T-helper 1 cell treated with Interleukin-12 subunit alpha and Interleukin-12 subunit beta and Interleukin-4 antibody, amounts not matched to agents 30 μg/mL and 1 μg/mL, for 36 hours (primary cell): ENCODE results near the gene AKAP8L.
A peak's percentile ranks its signal among the peaks of the same experiment; 100 is the strongest.

ENCODE experiments used
- H3K27ac Mint-ChIP-seq: one replicate; pipeline ENCODE4 v1.8.0; 2021; ENCODE audit warnings: mild to moderate bottlenecking, mixed read lengths
- H3K27me3 Mint-ChIP-seq: one replicate; pipeline ENCODE4 v1.8.0; 2021; ENCODE audit warnings: low read depth, mixed read lengths
- H3K36me3 Mint-ChIP-seq: one replicate; pipeline ENCODE4 v1.8.0; 2021; ENCODE audit warnings: low read depth, mixed read lengths
- H3K4me1 Mint-ChIP-seq: one replicate; pipeline ENCODE4 v1.8.0; 2021; ENCODE audit warnings: low read depth, mixed read lengths
- H3K4me3 Mint-ChIP-seq: one replicate; pipeline ENCODE4 v1.8.0; 2021; ENCODE audit warnings: mild to moderate bottlenecking, moderate library complexity, mixed read lengths
- H3K9me3 Mint-ChIP-seq: one replicate; pipeline ENCODE4 v1.8.0; 2021; ENCODE audit warnings: mixed read lengths

AKAP8L gene

DNA sequence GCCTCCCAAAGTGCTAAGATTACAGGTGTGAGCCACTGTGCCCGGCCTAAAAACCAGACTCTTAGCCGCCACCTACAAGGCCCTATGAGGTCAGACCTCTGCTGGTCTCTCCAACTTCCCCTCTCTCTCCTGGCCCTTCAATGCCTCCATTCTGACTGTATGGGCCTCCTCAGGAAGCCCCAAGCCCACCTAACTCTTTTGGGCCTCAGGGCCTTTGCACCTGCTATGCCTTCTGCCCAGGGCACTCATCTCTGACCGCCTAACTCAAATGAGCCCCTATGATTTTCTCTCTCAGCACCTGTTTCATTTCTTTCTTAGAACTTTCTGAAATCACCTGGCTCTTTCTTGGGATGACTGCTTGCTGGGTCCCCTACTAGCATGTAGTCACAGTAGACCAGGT, 24.5 kb upstream of the AKAP8L start:
- H3K36me3 Mint-ChIP-seq = peaks cover 13% of the 10 kb centered on the region
- no peak overlapping the region for H3K4me3 Mint-ChIP-seq
- no peak overlapping the region for H3K27ac Mint-ChIP-seq
- H3K9me3 Mint-ChIP-seq = no peaks in the 10 kb centered on the region
- no peaks in the 10 kb centered on the region for H3K27me3 Mint-ChIP-seq
- H3K4me1 Mint-ChIP-seq = no peaks in the 10 kb centered on the region

DNA sequence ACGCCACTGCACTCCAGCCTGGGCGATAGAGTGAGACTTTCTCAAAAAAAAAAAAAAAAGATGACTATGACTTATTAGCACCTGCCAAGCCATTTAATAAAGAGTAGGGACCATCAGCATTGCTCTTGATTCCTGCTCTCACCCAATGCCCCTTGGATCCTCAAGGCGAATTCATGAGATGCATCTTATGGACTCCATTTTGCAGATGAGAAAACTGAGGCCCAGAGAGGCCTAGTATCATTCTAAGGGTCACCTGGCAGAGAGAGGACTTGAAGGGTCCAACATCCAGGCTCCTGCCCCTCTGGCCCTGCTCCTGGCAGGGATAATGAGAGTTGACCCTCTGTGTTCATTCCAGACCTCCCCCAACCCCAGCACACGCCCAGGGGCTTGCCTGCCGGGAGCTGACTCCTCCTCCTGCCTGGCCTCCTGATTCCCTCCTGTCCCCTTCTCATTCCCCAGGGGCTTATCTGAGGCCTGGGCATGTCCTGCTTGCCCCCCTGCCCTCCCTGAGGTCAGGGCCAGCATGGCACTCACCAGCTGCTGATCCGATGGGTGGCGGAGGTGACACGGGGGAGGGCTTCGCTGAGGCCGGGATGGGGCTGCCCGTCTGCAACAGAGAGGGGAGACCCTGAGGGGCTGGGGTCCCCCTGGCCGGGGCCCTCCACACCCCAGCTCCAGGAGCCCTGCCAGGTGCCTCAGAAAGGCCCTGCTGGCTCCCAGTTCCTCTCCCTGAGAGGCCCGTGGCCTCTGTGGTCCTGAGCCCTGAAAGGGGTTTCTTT, 23.5 kb upstream of the AKAP8L start:
- H3K36me3 Mint-ChIP-seq = peaks cover 12% of the 10 kb centered on the region
- H3K4me1 Mint-ChIP-seq = no peaks in the 10 kb centered on the region
- H3K27me3 Mint-ChIP-seq = no peaks in the 10 kb centered on the region
- H3K27ac Mint-ChIP-seq = no peak overlapping the region
- H3K4me3 Mint-ChIP-seq = no peak overlapping the region
- H3K9me3 Mint-ChIP-seq = no peaks in the 10 kb centered on the region

DNA sequence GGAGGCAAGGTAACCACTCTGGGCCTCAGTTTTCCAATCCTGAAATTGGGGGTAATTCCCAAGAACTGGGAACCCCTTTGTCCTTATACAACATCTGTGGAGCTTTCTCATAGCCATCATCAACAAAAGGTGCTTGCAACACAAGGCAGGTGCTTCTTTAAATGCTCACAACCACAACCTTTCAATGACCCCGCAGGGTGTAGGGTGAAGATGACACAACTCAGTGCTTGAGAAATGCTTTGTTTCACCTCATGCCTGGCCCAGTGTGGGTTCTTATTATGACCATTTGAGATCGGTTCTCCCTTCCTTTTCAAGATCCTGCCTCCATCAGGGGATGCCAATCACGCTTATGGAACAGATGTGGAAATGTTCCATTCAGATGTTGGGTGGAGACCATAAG, 22.5 kb upstream of the AKAP8L start:
- no peak overlapping the region for H3K4me3 Mint-ChIP-seq
- H3K27me3 Mint-ChIP-seq = no peaks in the 10 kb centered on the region
- H3K36me3 Mint-ChIP-seq = peaks cover 7% of the 10 kb centered on the region
- peaks cover under 1% of the 10 kb centered on the region for H3K4me1 Mint-ChIP-seq
- H3K27ac Mint-ChIP-seq = no peak overlapping the region
- H3K9me3 Mint-ChIP-seq = no peaks in the 10 kb centered on the region

DNA sequence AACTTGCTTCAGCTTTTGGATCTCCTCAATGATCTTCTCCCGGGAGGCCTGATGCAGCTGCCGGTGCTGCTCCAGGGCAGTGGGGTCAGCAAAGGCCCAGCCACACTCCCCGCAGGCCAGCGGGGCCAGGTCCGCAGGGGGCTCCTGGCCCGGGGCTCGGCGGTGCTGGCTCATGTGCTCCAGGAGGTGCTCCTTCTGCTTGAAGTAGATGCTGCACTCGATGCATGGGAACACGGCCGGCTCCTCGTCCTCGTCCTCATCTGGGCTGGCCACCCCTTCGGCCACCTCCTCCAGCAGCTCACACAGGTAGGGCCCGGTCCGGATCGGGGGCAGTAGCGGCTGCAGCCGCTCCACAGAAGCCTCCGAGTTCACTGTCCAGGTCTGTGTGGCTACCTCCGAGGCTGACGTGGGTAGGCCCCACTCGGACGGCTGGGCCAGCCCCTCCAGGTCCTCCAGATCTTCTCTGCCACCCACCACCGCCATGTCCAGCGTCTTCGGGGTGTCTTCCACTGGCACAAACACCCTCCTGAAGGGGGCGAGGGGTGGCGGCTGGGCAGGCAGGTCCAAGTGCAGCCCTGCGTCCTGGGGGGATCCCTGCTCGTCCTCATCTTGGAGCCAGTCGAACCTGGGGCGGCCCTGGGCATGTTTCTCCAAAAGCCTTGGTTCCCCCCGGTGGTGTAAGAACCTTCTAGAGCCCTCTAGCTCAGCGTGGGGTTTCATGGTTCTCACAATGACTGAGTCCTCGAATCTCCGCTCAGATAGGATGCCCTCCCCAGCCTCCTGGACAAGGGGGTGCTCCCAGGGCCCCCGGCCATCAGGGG, 21.2 kb upstream of the AKAP8L start:
- Mint-ChIP-seq H3K27me3 (no peaks in the 10 kb centered on the region), H3K36me3 (peaks cover 5% of the 10 kb centered on the region)

DNA sequence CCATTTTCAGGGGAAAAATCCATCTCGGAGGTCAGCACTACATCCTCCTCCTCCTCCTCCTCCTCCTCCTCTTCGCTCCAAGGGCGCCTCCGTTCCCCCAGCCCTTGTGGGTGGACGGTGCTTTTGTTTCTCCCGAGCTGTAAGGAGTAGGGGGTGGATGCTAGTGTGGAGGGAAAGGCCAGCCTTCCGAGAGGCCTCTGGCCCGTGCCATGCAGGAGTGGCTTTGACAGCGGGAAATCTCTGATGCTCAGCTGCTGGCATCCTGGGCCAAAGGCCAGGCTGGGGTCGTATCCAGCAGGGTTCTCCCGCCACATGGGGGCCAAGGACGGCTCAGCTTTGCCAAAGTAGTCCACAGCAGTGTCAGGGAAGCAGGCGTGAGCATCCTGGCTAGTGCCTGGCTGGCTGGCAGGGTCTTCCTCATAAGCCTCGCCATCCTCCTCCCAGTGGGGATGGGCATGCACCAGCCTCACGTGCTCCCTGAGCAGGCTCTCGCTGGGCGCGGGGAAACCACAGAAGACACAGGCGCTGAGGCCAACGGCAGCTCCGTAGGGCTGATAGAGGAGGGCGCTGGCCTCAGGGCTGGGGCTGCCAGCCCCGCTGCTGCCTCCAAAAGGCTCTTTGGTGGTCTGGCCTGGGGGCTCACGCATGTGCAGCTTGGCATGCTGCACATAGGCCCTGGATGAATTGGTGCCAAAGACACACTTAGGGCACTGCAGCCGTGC, 20.5 kb upstream of the AKAP8L start:
- Mint-ChIP-seq H3K4me1 (peaks cover 3% of the 10 kb centered on the region), H3K27me3 (no peaks in the 10 kb centered on the region), H3K9me3 (no peaks in the 10 kb centered on the region), H3K4me3 (no peak overlapping the region), H3K36me3 (peaks cover 5% of the 10 kb centered on the region), H3K27ac (no peak overlapping the region)

More for the DNA sequence above, 21.2 kb upstream of the AKAP8L start:
- Mint-ChIP-seq H3K4me3 (no peak overlapping the region), H3K27ac (no peak overlapping the region), H3K9me3 (no peaks in the 10 kb centered on the region), H3K4me1 (peaks cover 3% of the 10 kb centered on the region)

DNA sequence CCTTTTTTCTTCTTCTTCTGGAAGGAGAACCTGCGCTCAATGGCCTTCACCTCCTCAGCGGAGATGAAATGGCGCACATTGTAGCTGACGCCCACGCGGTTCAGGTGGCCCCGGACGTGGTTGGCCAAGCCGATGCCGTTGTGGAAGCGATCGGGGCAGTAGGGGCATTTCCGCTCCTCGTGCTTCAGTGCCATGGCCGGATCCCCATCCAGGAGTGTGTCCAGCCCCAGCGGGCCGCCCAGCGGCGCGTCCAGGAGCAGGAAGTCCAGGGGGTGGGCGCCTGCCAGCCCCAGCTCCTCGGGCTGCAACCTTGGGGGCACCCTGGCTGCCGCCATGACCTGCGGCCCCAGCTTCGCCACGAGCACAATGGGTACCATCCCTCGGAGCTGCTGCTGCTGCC, 19.8 kb upstream of the AKAP8L start:
- Mint-ChIP-seq H3K4me3 (no peak overlapping the region), H3K36me3 (peaks cover 5% of the 10 kb centered on the region), H3K9me3 (no peaks in the 10 kb centered on the region), H3K27me3 (no peaks in the 10 kb centered on the region), H3K4me1 (peaks cover 3% of the 10 kb centered on the region), H3K27ac (no peak overlapping the region)

DNA sequence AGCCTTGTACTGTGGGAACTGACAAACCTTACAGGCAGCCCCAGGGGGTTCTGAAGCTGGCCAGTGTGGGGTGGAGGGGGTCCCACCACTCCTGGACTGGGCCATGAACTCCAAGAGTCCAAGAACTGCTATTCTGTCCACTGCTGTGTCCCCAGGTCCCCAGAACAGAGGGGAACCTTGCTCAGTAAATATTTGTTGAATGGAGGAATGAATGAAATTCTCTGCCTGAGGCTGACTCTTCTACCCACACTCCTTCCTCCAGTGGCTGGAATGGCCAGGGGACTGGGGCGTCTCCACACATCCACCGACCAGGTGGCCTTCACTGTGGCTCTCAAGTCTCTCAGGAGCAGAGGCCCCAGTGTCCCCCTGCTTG, 19.3 kb upstream of the AKAP8L start:
- peaks cover 7% of the 10 kb centered on the region for H3K4me1 Mint-ChIP-seq
- peaks cover 7% of the 10 kb centered on the region for H3K36me3 Mint-ChIP-seq
- H3K27ac Mint-ChIP-seq = no peak overlapping the region
- no peak overlapping the region for H3K4me3 Mint-ChIP-seq
- no peaks in the 10 kb centered on the region for H3K27me3 Mint-ChIP-seq
- H3K9me3 Mint-ChIP-seq = no peaks in the 10 kb centered on the region

DNA sequence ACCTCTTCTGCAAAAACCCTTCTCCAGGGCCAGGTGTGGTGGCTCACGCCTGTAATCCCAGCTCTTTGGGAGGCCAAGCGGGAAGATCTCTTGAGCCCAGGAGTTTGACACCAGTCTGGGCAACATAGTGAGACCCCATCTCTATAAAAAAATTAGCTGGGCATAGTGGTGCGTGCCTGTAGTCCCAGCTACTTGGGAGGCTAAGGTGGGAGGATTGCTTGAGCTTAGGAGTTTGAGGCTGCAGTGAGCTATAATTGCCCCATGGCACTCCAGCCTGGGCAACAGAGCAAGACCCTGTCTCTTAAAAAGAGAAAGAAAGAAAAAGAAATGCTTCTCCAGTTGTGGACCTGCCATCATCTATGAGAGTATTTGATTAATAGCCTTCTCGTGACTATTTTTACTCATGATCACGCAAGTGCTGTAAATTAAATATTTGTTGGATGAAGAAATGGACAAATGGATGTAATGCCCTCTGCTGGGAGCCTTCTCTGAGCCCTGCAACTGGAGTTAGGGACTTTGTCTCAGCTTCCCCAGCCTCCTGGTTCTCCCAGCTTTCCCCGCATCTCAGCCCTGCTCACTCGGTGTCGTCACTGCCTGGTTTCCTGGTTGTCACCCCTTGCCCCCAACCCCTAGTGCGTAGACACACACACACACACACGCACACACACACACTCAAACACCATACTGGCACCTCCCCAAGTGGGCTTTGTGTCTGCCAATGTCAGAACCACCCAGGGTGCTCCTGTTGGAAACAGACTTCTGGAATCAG, 18.8 kb upstream of the AKAP8L start:
- H3K27me3 Mint-ChIP-seq = no peaks in the 10 kb centered on the region
- no peaks in the 10 kb centered on the region for H3K9me3 Mint-ChIP-seq
- no peak overlapping the region for H3K4me3 Mint-ChIP-seq
- H3K4me1 Mint-ChIP-seq = peaks cover 9% of the 10 kb centered on the region
- H3K36me3 Mint-ChIP-seq = peaks cover 8% of the 10 kb centered on the region
- H3K27ac Mint-ChIP-seq = no peak overlapping the region

DNA sequence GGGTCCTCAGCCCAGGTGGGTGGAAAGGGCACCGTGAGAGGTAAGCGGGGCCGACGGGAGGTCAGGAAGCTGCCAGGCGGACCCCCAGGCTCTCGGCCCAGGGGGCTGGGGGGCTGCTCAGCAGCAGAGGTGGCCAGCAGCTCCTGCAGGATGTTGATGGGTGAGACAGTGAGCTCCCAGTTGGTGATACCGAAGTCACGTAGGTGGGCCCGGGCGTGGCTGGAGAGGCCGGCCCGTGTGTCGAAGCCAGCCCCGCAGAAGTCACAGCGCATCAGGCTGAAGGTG, 18.0 kb upstream of the AKAP8L start:
- Mint-ChIP-seq H3K27ac (no peak overlapping the region), H3K4me3 (no peak overlapping the region), H3K36me3 (peaks cover 11% of the 10 kb centered on the region), H3K27me3 (no peaks in the 10 kb centered on the region), H3K4me1 (peaks cover 11% of the 10 kb centered on the region), H3K9me3 (no peaks in the 10 kb centered on the region)

DNA sequence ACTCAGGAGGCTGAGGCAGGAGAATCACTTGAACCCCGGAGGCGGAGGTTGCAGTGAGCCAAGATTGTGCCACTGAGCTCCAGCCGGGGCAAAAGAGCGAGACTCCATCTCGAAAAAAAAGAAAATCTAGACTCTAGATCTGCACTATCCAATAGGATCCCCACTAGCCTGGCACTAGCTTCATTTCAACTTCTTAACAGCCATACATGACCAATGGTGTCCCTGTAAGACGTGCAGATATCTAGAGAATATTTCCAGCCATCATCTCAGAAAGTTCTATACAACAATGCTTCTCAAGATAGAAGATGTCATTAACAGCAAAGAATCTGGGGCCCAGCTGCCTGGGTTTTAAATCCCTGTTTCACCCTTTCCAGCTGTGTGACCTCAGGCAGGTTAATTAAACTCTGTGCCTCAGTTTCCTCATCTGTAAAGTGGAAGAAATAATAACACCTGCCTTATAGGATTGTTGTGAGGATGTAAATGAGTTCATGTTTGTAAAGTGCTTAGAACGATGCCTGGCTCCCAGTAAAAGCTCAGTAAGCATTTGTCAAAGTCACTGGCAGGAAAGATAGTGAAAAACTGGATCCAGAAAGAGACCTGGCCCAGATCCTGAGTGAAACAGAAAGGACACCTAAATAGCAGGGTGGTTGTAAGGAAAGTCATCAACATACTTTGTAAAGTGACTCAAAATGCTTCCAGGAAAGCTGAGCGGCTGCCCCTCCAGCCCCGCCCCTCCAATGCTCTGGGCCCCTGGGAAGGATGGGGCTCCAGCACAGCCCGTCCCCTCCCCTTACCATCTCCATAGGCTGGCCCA, 17.4 kb upstream of the AKAP8L start:
- Mint-ChIP-seq H3K36me3 (peaks cover 15% of the 10 kb centered on the region), H3K9me3 (no peaks in the 10 kb centered on the region), H3K4me3 (no peak overlapping the region), H3K27ac (peak overlapping the region; percentile 16), H3K4me1 (peaks cover 17% of the 10 kb centered on the region), H3K27me3 (no peaks in the 10 kb centered on the region)

DNA sequence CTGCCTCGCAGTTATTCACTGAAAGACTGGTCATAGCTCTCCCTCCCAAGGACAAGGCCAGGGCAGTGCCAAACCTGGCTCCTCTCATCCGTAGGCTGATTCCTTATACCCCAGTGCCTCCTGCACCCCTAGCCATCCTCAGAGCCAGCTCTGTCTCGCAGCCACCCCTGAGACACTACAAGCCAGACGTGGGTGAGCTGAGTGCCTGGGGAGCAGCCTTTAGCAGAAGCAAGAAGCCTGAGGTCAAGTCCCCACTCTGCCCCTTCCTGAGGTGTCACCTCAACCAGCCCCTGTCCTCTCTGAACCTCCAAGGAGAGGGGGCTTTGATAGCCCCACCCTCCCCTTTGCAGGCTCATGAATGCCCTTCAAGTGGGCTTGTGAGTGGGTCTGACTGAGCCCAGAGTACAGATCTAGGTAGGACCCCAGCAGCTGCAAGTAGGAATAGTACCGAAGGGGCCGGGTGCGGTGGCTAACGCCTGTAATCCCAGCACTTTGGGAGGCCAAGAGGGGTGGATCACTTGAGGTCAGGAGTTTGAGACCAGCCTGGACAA, 14.8 kb upstream of the AKAP8L start:
- H3K36me3 Mint-ChIP-seq = peaks cover 16% of the 10 kb centered on the region
- peak overlapping the region; percentile 90 for H3K27ac Mint-ChIP-seq
- H3K9me3 Mint-ChIP-seq = no peaks in the 10 kb centered on the region
- H3K4me1 Mint-ChIP-seq = peaks cover 24% of the 10 kb centered on the region
- H3K27me3 Mint-ChIP-seq = no peaks in the 10 kb centered on the region
- H3K4me3 Mint-ChIP-seq = peak overlapping the region; percentile 90

DNA sequence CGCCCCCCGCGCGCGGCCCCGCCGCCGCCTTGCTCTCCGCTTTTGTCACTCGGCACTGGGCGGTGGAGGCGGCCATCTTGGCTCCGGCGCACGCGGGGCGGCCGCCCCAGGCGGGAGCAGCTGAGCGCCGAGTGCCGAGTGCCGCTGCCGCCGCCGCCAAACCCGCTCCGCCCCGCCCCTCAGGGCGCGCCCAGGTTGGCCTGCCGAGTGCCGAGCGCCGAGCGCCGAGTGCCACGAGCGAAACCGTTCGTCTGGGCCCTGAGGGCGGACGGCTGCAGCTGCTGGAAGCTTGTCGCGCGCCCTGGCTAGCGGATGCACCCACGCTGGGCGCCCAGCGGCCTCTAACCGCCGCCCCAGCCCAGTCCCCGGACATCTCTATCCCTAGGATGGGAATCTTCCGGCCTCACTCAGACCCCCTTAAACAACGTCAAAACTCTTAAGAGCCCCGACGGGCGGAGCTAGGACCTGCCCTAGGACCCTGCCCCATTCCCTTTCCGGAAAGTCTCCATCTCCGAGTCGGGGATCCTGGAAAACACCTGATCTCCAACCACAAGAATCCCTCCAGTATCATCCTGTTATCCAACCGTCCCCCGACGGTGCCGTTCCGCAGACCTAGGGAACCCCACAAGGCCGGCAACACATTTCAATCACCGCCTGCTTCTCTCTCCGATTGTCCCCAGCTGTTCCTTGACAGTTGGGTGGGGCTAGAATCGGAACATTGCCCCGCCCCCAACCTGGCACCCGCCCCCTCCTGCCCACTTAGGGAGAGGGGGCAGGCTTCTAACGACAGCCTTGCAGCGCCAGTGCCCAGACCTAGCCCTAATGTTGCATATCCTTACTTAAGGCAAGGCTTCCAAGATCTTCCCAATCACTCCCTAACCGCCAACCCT, 14.1 kb upstream of the AKAP8L start:
- H3K9me3 Mint-ChIP-seq = no peaks in the 10 kb centered on the region

More for the DNA sequence above, 14.1 kb upstream of the AKAP8L start:
- H3K4me3 Mint-ChIP-seq = peak overlapping the region; percentile 90
- no peaks in the 10 kb centered on the region for H3K27me3 Mint-ChIP-seq
- peak overlapping the region; percentile 90 for H3K27ac Mint-ChIP-seq
- peaks cover 16% of the 10 kb centered on the region for H3K36me3 Mint-ChIP-seq
- H3K4me1 Mint-ChIP-seq = peaks cover 24% of the 10 kb centered on the region
